D721Med (cell line): ENCODE data around the gene DUSP28.

ENCODE experiments used
- DNase-seq: peaks from one replicate; pipeline ENCODE4 v3.0.0; 2011; ENCODE audit warnings: low spot score; ENCODE audit not compliant: insufficient read length
- FAIRE-seq: peaks from 2 replicates; lab custom pipeline; 2011; peaks lifted over from hg19 to GRCh38; lab: Jason Lieb, UNC
- CTCF ChIP-seq: IDR thresholded peaks from 2 replicates; pipeline ENCODE4 v1.5.1; 2012; ENCODE audit warnings: mild to moderate bottlenecking, control low read depth; ENCODE audit not compliant: insufficient read depth; ENCODE audit errors: missing control alignments

Gene DUSP28

DNA sequence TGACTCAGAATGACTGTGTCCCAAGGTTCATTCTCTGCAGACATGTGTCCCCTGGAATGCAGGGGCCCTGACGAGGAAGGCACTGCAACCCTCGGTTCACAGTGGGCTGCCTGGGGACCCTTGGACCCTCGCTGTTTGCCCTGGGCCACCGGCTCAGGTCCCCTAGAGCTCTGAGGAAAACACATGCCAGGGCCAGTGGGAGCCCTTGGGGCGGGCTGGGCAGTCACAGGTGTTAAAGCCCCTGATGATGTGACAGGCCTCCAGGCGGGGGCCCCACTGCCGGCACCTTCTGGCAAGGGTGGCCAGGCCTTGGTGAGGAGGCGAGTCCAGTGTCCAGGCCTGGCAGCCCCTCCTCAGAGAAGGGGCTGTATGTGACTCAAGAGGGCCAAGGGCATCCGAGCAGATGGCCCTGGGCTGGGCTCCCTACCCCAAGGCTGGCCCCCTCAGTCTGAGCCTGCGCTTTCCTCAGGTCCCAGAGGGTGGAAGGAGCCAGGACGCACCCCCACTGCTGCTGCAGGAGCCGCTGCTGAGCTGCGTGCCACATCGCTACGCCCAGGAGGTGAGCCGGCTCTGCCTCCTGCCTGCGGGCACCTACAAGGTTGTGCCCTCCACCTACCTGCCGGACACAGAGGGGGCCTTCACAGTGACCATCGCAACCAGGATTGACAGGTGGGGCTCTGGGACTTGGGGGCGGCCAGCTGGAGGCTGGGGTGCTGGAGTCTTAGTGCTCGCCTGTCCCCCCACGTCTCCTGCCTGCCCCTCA, 37.4 kb downstream of the DUSP28 start:
- no peak for TF ChIP-seq CTCF
- FAIRE-seq (no peak), DNase-seq (no peak)

- FAIRE-seq, result no peak
- DNase-seq, result no peak
- no peak for TF ChIP-seq CTCF
These were observed 38.3 kb downstream of the DUSP28 start for GRCh38 chr2:240598311-240598911.

- no peak for TF ChIP-seq CTCF
- no peak for FAIRE-seq
These were observed 39.0 kb downstream of the DUSP28 start for GRCh38 chr2:240599141-240599583.

GRCh38 chr2:240600451-240600961, 40.3 kb downstream of the DUSP28 start:
- no peak for DNase-seq
- no peak for TF ChIP-seq CTCF
- FAIRE-seq, result no peak

More at GRCh38 chr2:240599141-240599583, 39.0 kb downstream of the DUSP28 start:
- no peak for DNase-seq

- no peak for TF ChIP-seq CTCF
- no peak for FAIRE-seq
These were observed 41.1 kb downstream of the DUSP28 start for GRCh38 chr2:240601061-240601830.

GRCh38 chr2:240601831-240602160, 41.6 kb downstream of the DUSP28 start:
- TF ChIP-seq CTCF, result no peak
- FAIRE-seq (no peak), DNase-seq (no peak)

More at GRCh38 chr2:240601061-240601830, 41.1 kb downstream of the DUSP28 start:
- no peak for DNase-seq
